ENCODE results near the gene RGL1.

RGL1 gene

DNA sequence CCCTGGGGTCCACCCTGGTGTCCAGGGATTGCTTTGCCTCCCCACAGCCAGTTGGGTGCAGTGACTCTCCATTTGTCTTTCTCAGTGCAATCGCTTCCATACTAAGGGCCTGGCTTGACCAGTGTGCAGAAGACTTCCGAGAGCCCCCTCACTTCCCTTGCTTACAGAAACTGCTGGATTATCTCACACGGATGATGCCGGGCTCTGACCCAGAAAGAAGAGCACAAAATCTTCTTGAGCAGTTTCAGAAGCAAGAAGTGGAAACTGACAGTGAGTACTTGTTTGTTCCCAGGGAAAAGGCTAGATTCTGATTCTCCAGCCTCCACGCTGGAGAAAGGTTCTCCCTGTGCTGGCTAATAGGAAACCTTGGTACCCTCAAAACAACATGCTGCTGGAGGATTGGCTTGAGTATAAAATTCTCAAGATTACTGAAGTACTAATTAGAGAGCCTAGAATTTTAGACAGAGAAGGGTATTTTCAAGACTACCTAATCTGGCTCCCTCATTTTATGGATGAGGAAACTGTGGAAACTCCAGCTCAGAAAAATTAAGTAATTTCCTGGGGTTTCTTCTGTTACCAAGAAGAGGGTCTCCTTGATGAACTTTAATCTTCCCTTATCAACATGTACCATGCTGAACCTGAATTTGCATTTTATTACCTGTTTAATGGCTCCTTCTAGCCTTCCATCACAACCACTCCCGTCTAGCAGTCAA lies 75.8 kb downstream of the RGL1 start:
- H3F3A ChIP-seq (ENCODE audit: insufficient read depth, low read length) = no peaks in the 10 kb centered on the region

DNA sequence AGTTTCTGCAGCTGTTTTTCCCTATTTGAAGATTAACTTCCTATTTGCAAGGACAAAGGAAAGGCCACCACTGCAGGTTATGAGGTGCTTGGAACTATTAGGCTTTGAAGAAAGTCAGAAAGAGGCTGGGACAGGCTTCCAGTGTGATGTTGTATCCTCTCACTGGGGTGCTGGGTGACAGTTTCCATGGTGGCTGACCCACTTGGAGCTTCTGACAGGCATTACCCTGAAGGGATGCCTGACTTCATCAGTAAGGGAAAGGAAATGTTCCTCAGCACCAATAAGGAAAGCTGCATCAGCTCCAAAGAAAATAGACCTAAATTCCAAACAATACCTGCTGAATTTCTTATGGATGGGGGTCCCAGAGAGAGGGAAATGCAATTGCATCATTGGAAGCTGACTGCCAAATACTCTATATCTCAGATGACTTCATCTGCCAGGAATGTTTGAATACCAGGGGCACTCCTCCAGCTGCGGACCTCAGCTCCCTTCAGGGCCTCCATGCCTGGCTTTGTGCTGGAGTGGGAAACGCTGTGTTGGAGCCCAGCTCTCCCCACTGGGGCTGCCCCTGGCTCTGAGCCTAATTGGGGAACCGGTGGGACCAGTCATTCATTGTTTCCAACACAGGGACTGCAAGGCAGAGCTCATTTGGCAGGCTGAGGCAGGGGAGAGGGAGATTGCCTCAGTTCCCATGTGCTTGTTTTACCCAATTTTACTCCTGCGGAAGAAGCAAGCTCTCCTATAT lies 76.6 kb downstream of the RGL1 start:
- Histone ChIP-seq H4K20me1 (ENCODE audit: insufficient read depth, low read length) (no peaks in the 10 kb centered on the region; the same call in 1 of the 2 replicates), H3K4me2 (ENCODE audit: low read length) (no peak overlapping the region), H3K9ac (ENCODE audit: low read length) (no peak overlapping the region), H3K27ac (ENCODE audit: low read depth, low read length, poor library complexity, severe bottlenecking) (no peak overlapping the region), H3K36me3 (ENCODE audit: insufficient read depth, low read length) (no peaks in the 10 kb centered on the region), H3K9me2 (ENCODE audit: low read depth, low read length) (no peaks in the 10 kb centered on the region), H3K4me3 (ENCODE audit: low read depth, low read length, poor library complexity, severe bottlenecking) (no peak overlapping the region), H2AFZ (ENCODE audit: low read length) (no peak overlapping the region), H3F3A (ENCODE audit: insufficient read depth, low read length) (no peaks in the 10 kb centered on the region), H3K4me1 (ENCODE audit: insufficient read depth, low read length, severe bottlenecking) (no peaks in the 10 kb centered on the region), H3K9me3 (ENCODE audit: low read length) (no peaks in the 10 kb centered on the region), H3K79me2 (ENCODE audit: insufficient read depth, low read length) (no peaks in the 10 kb centered on the region), H3K27me3 (ENCODE audit: insufficient read depth, low read length) (no peaks in the 10 kb centered on the region)
- TF ChIP-seq, protein P1, sequence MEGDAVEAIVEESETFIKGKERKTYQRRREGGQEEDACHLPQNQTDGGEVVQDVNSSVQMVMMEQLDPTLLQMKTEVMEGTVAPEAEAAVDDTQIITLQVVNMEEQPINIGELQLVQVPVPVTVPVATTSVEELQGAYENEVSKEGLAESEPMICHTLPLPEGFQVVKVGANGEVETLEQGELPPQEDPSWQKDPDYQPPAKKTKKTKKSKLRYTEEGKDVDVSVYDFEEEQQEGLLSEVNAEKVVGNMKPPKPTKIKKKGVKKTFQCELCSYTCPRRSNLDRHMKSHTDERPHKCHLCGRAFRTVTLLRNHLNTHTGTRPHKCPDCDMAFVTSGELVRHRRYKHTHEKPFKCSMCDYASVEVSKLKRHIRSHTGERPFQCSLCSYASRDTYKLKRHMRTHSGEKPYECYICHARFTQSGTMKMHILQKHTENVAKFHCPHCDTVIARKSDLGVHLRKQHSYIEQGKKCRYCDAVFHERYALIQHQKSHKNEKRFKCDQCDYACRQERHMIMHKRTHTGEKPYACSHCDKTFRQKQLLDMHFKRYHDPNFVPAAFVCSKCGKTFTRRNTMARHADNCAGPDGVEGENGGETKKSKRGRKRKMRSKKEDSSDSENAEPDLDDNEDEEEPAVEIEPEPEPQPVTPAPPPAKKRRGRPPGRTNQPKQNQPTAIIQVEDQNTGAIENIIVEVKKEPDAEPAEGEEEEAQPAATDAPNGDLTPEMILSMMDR (IDR thresholded peaks at IDR 0.05; ENCODE audit: low read length) = no peak
- TF ChIP-seq EZH2 (IDR thresholded peaks at IDR 0.05; ENCODE audit: borderline replicate concordance, low read length) = no peak

More for the DNA sequence above, 75.8 kb downstream of the RGL1 start:
- TF ChIP-seq, protein P1 (IDR thresholded peaks at IDR 0.05; ENCODE audit: low read length) = no peak
- TF ChIP-seq EZH2 (IDR thresholded peaks at IDR 0.05; ENCODE audit: borderline replicate concordance, low read length) = no peak
- Histone ChIP-seq H3K4me2 (ENCODE audit: low read length) (no peak overlapping the region), H3K9ac (ENCODE audit: low read length) (no peak overlapping the region), H3K4me3 (ENCODE audit: low read depth, low read length, poor library complexity, severe bottlenecking) (no peak overlapping the region), H3K36me3 (ENCODE audit: insufficient read depth, low read length) (no peaks in the 10 kb centered on the region), H3K9me3 (ENCODE audit: low read length) (no peaks in the 10 kb centered on the region), H3K9me2 (ENCODE audit: low read depth, low read length) (no peaks in the 10 kb centered on the region), H3K27ac (ENCODE audit: low read depth, low read length, poor library complexity, severe bottlenecking) (no peak overlapping the region), H2AFZ (ENCODE audit: low read length) (no peak overlapping the region), H3K4me1 (ENCODE audit: insufficient read depth, low read length, severe bottlenecking) (no peaks in the 10 kb centered on the region), H3K27me3 (ENCODE audit: insufficient read depth, low read length) (no peaks in the 10 kb centered on the region), H4K20me1 (ENCODE audit: insufficient read depth, low read length) (no peaks in the 10 kb centered on the region; the same call in 1 of the 2 replicates), H3K79me2 (ENCODE audit: insufficient read depth, low read length) (no peaks in the 10 kb centered on the region)

DNA sequence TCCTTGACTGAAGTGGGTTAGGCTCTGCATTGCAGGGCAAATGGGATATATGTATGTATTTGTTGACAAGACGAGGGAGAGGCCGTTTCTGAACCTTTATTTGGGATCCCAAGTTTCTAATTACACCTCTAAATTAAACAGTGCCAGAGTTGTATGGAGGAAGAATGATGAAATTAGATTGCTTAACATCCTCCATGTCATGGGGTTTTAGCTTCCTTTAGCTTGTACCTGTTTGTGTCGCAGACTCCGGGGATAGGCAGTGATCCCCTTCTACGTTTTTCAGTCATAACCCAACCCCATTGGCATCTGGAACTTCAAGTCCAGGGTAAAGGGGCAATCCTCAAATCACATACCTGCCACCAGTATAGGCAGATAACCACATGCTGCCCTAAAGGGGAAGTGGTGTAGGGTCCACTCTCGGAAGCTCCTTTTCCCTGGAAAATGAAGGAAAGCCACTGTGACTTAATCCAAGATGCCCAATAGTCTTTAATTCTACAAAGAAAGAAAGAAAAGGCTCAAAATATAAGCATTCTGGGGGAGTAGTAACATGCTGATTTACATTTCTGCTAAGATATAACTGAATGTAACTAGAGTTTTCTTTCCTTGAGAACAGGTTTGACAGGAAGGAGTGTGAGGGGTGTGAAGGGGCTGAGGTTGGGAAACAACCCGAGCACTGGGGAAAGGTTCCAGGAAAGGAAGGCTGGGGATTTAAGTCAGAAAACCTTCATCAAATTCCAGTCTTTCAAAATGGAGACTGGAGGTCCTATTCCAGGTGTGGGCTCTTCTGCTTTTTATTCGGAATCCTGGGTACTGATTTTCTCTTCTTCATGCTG lies 77.6 kb downstream of the RGL1 start:
- H3K4me1 ChIP-seq (ENCODE audit: insufficient read depth, low read length, severe bottlenecking) = no peaks in the 10 kb centered on the region
- H3K4me2 ChIP-seq (ENCODE audit: low read length) = no peak overlapping the region
- H2AFZ ChIP-seq (ENCODE audit: low read length) = no peak overlapping the region
- no peaks in the 10 kb centered on the region for H3F3A ChIP-seq (ENCODE audit: insufficient read depth, low read length)
- no peaks in the 10 kb centered on the region; the same call in 1 of the 2 replicates for H4K20me1 ChIP-seq (ENCODE audit: insufficient read depth, low read length)
- H3K27me3 ChIP-seq (ENCODE audit: insufficient read depth, low read length) = no peaks in the 10 kb centered on the region
- no peaks in the 10 kb centered on the region for H3K9me3 ChIP-seq (ENCODE audit: low read length)
- H3K9ac ChIP-seq (ENCODE audit: low read length) = no peak overlapping the region
- no peaks in the 10 kb centered on the region for H3K36me3 ChIP-seq (ENCODE audit: insufficient read depth, low read length)
- no peak for TF ChIP-seq EZH2 (IDR thresholded peaks at IDR 0.05; ENCODE audit: borderline replicate concordance, low read length)
- TF ChIP-seq, protein P1 (IDR thresholded peaks at IDR 0.05; ENCODE audit: low read length) = no peak
- no peaks in the 10 kb centered on the region for H3K9me2 ChIP-seq (ENCODE audit: low read depth, low read length)
- no peak overlapping the region for H3K4me3 ChIP-seq (ENCODE audit: low read depth, low read length, poor library complexity, severe bottlenecking)
- H3K79me2 ChIP-seq (ENCODE audit: insufficient read depth, low read length) = no peaks in the 10 kb centered on the region
- H3K27ac ChIP-seq (ENCODE audit: low read depth, low read length, poor library complexity, severe bottlenecking) = no peak overlapping the region
